GM21381 (cell line): ENCODE measurements around the gene TRAK1.

ENCODE experiments used
- ATAC-seq: cut with Tn5 transposase; IDR thresholded peaks from one replicate; pipeline ENCODE4 v1.9.1; 2021; ENCODE audit warnings: mild to moderate bottlenecking, moderate library complexity; ENCODE audit not compliant: unreplicated experiment

TRAK1 gene

DNA sequence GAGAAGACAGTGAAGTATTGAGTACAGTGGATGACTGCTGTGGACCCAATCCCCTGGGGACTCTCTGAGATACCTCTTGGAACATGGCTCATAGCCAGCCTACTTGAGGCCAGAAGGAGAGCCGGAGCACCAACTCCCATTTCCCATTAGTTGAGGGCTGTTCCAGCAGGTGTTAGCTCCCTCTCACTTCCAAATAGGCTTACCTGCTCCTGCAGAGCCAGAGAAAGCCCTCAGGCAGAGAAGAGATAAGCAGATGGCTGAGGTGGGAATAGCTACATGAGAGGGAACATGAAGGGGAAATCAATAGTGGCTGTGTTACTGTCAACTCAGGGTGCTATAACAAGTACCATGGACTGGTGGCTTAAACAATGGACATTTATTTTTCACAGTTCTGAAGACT is 179.4 kb downstream of the TRAK1 start:
- ATAC-seq: no peak

DNA sequence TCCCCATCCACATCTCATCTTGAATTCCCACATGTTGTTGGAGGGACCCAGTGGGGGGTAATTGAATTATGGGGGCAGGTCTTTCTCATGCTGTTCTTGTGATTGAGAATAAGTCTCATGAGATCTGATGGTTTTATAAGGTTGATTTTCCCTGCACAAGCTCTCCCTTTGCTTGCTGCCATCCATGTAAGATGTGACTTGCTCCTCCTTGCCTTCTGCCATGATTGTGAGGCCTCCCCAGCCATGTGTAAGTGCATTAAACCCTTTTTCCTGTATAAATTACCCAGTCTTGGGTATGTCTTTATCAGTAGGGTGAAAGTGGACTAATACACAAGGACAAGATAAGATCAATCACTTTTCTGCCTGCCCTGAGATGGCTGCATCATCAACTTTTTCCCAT is 180.6 kb downstream of the TRAK1 start:
- ATAC-seq: no peak

DNA sequence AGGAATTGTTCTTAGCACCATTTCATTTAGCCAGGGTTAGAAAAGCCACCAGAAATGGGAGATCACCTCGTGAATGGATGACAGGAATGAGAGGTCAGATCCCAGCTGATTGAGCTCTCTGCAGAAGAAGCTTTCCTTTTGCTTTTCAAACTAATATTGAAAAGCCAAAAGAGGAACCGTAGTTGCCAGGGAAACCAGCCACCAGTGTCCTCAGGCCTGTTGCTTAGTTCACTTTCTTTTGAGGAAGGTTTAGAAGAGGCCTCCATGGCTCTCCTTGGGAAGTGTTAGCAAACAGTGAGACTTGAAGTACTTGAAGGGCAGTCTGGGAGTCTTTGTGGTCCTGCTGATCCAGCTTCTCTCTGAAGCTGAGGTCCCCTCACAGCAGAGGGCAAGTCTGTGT is 182.2 kb downstream of the TRAK1 start:
- ATAC-seq: no peak

DNA sequence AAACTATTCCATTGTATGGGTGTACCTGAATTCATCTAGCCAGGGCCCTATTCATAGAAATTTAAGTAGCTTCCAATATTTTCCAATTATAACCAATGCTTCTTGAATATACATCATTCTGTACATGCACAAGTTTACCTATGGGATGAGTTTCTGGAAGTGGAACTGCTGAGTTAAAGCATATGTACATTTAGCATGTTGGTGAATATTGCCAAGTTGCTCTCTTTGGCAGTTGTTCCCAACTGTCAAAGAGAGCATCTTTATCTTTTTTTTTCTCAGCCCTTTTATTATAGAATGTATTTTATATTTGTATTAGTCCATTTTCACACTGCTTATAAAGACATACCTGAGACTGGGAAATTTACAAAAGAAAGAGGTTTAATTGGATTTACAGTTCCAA is 183.1 kb downstream of the TRAK1 start:
- no peak for ATAC-seq

DNA sequence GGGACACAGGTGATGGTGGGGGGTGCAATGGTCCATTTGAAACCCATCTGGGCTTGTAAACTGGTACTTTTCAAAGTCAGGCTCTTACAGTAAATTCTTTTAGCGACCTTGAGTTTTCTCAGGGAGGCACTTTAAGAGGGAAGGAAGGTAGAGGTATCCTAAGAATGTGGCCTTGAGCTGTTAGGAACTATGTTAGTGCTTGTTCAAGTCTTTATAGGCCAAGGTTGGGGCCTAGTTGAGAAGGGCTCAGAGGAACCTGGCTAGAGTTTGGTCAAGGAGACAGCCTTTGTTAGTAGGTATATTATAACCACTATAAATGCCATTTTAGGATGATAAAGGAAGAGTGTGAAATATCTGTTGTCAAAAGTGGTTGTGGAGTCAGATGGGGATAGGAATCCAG is 184.1 kb downstream of the TRAK1 start:
- no peak for ATAC-seq
